ENCODE measurements around the gene CTNNA2. TPM values are rescaled to one million over a fixed set of nuclear protein-coding genes. Genes with fewer than 3 reads are reported as not detected.

Gene CTNNA2
- polyA plus RNA-seq, 1 of the 3 experiments (the other 2 are of a cell fraction), result 0.30 TPM

- H3K4me1 ChIP-seq (ENCODE audit: control insufficient read depth in 1 of 2, insufficient read depth in 2 of 2, low read depth in 1 of 2, low read length in 1 of 2), result no peaks in the 10 kb centered on the region
- TF ChIP-seq GATA2 (CRISPR knock-in tag; IDR thresholded peaks at IDR 0.05), result no peak
- TF ChIP-seq CTCF (IDR thresholded peaks at IDR 0.05), result no peak
- TF ChIP-seq FOXJ3 (CRISPR knock-in tag; IDR thresholded peaks at IDR 0.05), result no peak
- TF ChIP-seq MAX (IDR thresholded peaks at IDR 0.05; ENCODE audit: low read depth), result no peak
- H3F3A ChIP-seq (replicated peaks; ENCODE audit: insufficient read depth), result no peaks in the 10 kb centered on the region
- H3K9me2 ChIP-seq, result no peaks in the 10 kb centered on the region
- H2AFZ ChIP-seq (ENCODE audit: low read depth), result no peak overlapping the region
- H3K27me3 ChIP-seq (ENCODE audit: insufficient read depth), result no peaks in the 10 kb centered on the region
- 63% methylated on average over 3 of the region's 3 CpGs for WGBS (ENCODE audit: low lambda C conversion rate)
- no peak overlapping the region for H3K27ac ChIP-seq (ENCODE audit: low read depth in 2 of 2, low read length in 1 of 2)
- no peaks in the 10 kb centered on the region for H3K79me2 ChIP-seq (ENCODE audit: insufficient read depth)
- no peaks in the 10 kb centered on the region for H3K9me3 ChIP-seq
- no peaks in the 10 kb centered on the region for H4K20me1 ChIP-seq (ENCODE audit: insufficient read depth)
- POLR2A ChIA-PET, result no interaction called here
- H3K4me3 ChIP-seq (ENCODE audit: low read depth in 2 of 2, low read length in 1 of 2), result no peak overlapping the region
- no peak overlapping the region for H3K9ac ChIP-seq
- DNase-seq, result no peak
- CTCF ChIA-PET, result no interaction called here
- H3K36me3 ChIP-seq (replicated peaks in 1 of 2; ENCODE audit: control insufficient read depth in 1 of 2, insufficient read depth in 2 of 2, low read length in 1 of 2), result no peaks in the 10 kb centered on the region
- H3K4me2 ChIP-seq, result no peak overlapping the region
Observed at GRCh38 chr2:80467262-80467811, 954.5 kb downstream of the CTNNA2 start.

GRCh38 chr2:80469428-80469827 lies 956.6 kb downstream of the CTNNA2 start:
- TF ChIP-seq USF1 (IDR thresholded peaks at IDR 0.05; ENCODE audit: borderline replicate concordance, low read depth) (no peak), RAD21 (IDR thresholded peaks at IDR 0.05; ENCODE audit: low read length) (no peak), PBX3 (IDR thresholded peaks at IDR 0.05) (no peak), ZBTB33 (IDR thresholded peaks at IDR 0.05; ENCODE audit: borderline replicate concordance, low read depth) (no peak), EZH2phosphoT487 (IDR thresholded peaks at IDR 0.05; ENCODE audit: borderline replicate concordance, low read depth) (no peak), POLR2AphosphoS5 (IDR thresholded peaks at IDR 0.05; ENCODE audit: low read depth, low read length) (no peak), TEAD4 (IDR thresholded peaks at IDR 0.05; ENCODE audit: borderline replicate concordance, insufficient read depth) (no peak), IRF3 (IDR thresholded peaks at IDR 0.05; ENCODE audit: low read depth, low read length) (no peak), YY1 (IDR thresholded peaks at IDR 0.05; ENCODE audit: low read depth) (no peak), TCF12 (IDR thresholded peaks at IDR 0.05) (no peak), MEF2A (IDR thresholded peaks at IDR 0.05; ENCODE audit: borderline replicate concordance, low read depth) (no peak), CHD2 (IDR thresholded peaks at IDR 0.05; ENCODE audit: low read length, partially characterized antibody) (no peak), NRF1 (IDR thresholded peaks at IDR 0.05; ENCODE audit: low read depth, low read length) (no peak), RXRA (IDR thresholded peaks at IDR 0.05; ENCODE audit: borderline replicate concordance, low read depth) (no peak), NFIC (IDR thresholded peaks at IDR 0.05; ENCODE audit: borderline replicate concordance) (no peak), GATA2 (CRISPR knock-in tag; IDR thresholded peaks at IDR 0.05) (no peak), GABPA (IDR thresholded peaks at IDR 0.05; ENCODE audit: low read depth) (no peak)
- ChIA-PET POLR2A (no interaction called here), CTCF (no interaction called here)
- H3K9me2 ChIP-seq, result no peaks in the 10 kb centered on the region
- no peaks in the 10 kb centered on the region for H3F3A ChIP-seq (replicated peaks; ENCODE audit: insufficient read depth)
- no peak overlapping the region for H3K27ac ChIP-seq (ENCODE audit: low read depth in 2 of 2, low read length in 1 of 2)
- H4K20me1 ChIP-seq (ENCODE audit: insufficient read depth), result no peaks in the 10 kb centered on the region
- no peaks in the 10 kb centered on the region; a peak in 1 of 4 replicates for H3K4me1 ChIP-seq (ENCODE audit: control insufficient read depth in 1 of 2, insufficient read depth in 2 of 2, low read depth in 1 of 2, low read length in 1 of 2)
- H2AFZ ChIP-seq (ENCODE audit: low read depth), result no peak overlapping the region
- 100% methylated on average over 1 of the region's 1 CpG for WGBS (ENCODE audit: low lambda C conversion rate)
- H3K9me3 ChIP-seq, result no peaks in the 10 kb centered on the region
- H3K79me2 ChIP-seq (ENCODE audit: insufficient read depth), result no peaks in the 10 kb centered on the region
- no peaks in the 10 kb centered on the region for H3K36me3 ChIP-seq (replicated peaks in 1 of 2; ENCODE audit: control insufficient read depth in 1 of 2, insufficient read depth in 2 of 2, low read length in 1 of 2)
- no peak overlapping the region for H3K4me2 ChIP-seq
- no peak overlapping the region for H3K4me3 ChIP-seq (ENCODE audit: low read depth in 2 of 2, low read length in 1 of 2)
- no peaks in the 10 kb centered on the region for H3K27me3 ChIP-seq (ENCODE audit: insufficient read depth)
- DNase-seq, result no peak
- H3K9ac ChIP-seq, result no peak overlapping the region

Measured in SK-N-SH (cell line).